Measurements from ENCODE around the gene PPM1M. TPM values are rescaled to one million over a fixed set of nuclear protein-coding genes. Genes with fewer than 3 reads are reported as not detected.
A peak's percentile ranks its signal among the peaks of the same experiment; 100 is the strongest.

The PPM1M gene
- polyA plus RNA-seq, 1 of the 3 experiments (the other 2 are of a cell fraction): 19.2 TPM

- TF ChIP-seq, protein P1, sequence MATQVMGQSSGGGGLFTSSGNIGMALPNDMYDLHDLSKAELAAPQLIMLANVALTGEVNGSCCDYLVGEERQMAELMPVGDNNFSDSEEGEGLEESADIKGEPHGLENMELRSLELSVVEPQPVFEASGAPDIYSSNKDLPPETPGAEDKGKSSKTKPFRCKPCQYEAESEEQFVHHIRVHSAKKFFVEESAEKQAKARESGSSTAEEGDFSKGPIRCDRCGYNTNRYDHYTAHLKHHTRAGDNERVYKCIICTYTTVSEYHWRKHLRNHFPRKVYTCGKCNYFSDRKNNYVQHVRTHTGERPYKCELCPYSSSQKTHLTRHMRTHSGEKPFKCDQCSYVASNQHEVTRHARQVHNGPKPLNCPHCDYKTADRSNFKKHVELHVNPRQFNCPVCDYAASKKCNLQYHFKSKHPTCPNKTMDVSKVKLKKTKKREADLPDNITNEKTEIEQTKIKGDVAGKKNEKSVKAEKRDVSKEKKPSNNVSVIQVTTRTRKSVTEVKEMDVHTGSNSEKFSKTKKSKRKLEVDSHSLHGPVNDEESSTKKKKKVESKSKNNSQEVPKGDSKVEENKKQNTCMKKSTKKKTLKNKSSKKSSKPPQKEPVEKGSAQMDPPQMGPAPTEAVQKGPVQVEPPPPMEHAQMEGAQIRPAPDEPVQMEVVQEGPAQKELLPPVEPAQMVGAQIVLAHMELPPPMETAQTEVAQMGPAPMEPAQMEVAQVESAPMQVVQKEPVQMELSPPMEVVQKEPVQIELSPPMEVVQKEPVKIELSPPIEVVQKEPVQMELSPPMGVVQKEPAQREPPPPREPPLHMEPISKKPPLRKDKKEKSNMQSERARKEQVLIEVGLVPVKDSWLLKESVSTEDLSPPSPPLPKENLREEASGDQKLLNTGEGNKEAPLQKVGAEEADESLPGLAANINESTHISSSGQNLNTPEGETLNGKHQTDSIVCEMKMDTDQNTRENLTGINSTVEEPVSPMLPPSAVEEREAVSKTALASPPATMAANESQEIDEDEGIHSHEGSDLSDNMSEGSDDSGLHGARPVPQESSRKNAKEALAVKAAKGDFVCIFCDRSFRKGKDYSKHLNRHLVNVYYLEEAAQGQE (IDR thresholded peaks at IDR 0.05; ENCODE audit: low read depth, low read length): no peak
Observed at GRCh38 chr3:52278510-52279069, 33.0 kb downstream of the PPM1M start, which contains the start of gene WDR82 (continued).

DNA sequence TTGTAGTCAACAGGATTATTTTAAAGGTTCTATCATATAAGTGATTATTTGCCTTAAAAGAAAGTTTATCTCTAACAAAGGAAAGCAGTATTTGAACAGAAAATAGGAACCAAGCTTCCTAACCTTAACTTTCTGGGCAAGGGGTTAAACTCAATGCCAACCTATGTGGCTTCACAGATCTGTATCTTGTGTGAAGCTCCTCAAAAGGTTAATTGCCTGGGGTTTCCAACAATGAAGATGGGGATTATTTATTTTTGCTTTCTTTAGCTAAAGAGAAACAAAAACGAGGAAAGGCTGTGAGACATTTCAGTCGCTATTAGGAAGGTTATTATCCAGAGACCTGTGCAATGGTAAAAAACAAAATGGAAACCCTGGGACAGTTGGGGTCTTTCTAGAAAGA lies 34.0 kb downstream of the PPM1M start:
- TF ChIP-seq, protein P2, sequence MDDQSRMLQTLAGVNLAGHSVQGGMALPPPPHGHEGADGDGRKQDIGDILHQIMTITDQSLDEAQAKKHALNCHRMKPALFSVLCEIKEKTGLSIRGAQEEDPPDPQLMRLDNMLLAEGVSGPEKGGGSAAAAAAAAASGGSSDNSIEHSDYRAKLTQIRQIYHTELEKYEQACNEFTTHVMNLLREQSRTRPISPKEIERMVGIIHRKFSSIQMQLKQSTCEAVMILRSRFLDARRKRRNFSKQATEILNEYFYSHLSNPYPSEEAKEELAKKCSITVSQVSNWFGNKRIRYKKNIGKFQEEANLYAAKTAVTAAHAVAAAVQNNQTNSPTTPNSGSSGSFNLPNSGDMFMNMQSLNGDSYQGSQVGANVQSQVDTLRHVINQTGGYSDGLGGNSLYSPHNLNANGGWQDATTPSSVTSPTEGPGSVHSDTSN (IDR thresholded peaks at IDR 0.05): no peak
- TF ChIP-seq SIN3A (IDR thresholded peaks at IDR 0.05; ENCODE audit: borderline replicate concordance, low read depth, low read length): no peak
- no peak for TF ChIP-seq RXRA (IDR thresholded peaks at IDR 0.05; ENCODE audit: borderline replicate concordance, low read depth)
- no peak for TF ChIP-seq RAD21 (IDR thresholded peaks at IDR 0.05; ENCODE audit: low read length)
- no peak for TF ChIP-seq EP300 (IDR thresholded peaks at IDR 0.05; ENCODE audit: borderline replicate concordance in 1 of 2, low read depth in 1 of 2, low read length in 1 of 2)
- TF ChIP-seq MEF2A (IDR thresholded peaks at IDR 0.05; ENCODE audit: borderline replicate concordance, low read depth): no peak
- TF ChIP-seq ELF1 (IDR thresholded peaks at IDR 0.05): no peak
- no peak for TF ChIP-seq CTCF (IDR thresholded peaks at IDR 0.05)
- no peak for TF ChIP-seq JUND (IDR thresholded peaks at IDR 0.05)
- TF ChIP-seq POLR2AphosphoS5 (IDR thresholded peaks at IDR 0.05; ENCODE audit: low read depth, low read length): no peak
- no peak for TF ChIP-seq NFIC (IDR thresholded peaks at IDR 0.05; ENCODE audit: borderline replicate concordance)
- TF ChIP-seq, protein P3, sequence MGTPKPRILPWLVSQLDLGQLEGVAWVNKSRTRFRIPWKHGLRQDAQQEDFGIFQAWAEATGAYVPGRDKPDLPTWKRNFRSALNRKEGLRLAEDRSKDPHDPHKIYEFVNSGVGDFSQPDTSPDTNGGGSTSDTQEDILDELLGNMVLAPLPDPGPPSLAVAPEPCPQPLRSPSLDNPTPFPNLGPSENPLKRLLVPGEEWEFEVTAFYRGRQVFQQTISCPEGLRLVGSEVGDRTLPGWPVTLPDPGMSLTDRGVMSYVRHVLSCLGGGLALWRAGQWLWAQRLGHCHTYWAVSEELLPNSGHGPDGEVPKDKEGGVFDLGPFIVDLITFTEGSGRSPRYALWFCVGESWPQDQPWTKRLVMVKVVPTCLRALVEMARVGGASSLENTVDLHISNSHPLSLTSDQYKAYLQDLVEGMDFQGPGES (IDR thresholded peaks at IDR 0.05; ENCODE audit: low read depth, low read length): no peak
- no peak for TF ChIP-seq CHD2 (IDR thresholded peaks at IDR 0.05; ENCODE audit: low read length, partially characterized antibody)
- TF ChIP-seq YY1 (IDR thresholded peaks at IDR 0.05; ENCODE audit: low read depth): no peak
- TF ChIP-seq FOXJ3 (CRISPR knock-in tag; IDR thresholded peaks at IDR 0.05): no peak
- no peak for TF ChIP-seq TCF12 (IDR thresholded peaks at IDR 0.05)
- no peak for TF ChIP-seq EZH2phosphoT487 (IDR thresholded peaks at IDR 0.05; ENCODE audit: borderline replicate concordance, low read depth)
- H3K27ac ChIP-seq (ENCODE audit: low read depth in 2 of 2, low read length in 1 of 2): peak overlapping the region; percentile 90 to 97
- H3F3A ChIP-seq (replicated peaks; ENCODE audit: insufficient read depth): peaks cover 22% of the 10 kb centered on the region
- DNase-seq: no peak
- peak overlapping the region; percentile 77; the same call in 1 of the 2 replicates for H2AFZ ChIP-seq (ENCODE audit: low read depth)
- ChIA-PET POLR2A (interaction anchor here (0.7 to 5.7 kb wide), 9 partner anchors 9 to 250 kb away, joined by 3 to 67 read pairs (median 7); partner anchors contain the start of genes PPM1M and TWF2), CTCF (interaction anchor here (0.8 to 5.2 kb wide), 16 partner anchors 9 to 277 kb away, joined by 3 to 63 read pairs (median 6); partner anchors contain the start of genes GLYCTK, PPM1M and TWF2)
- peak overlapping the region; percentile 96 for H3K4me2 ChIP-seq
- peaks cover 11 to 20% of the 10 kb centered on the region in 2 experiments; a peak in 3 of 4 replicates for H3K4me1 ChIP-seq (ENCODE audit: control insufficient read depth in 1 of 2, insufficient read depth in 2 of 2, low read depth in 1 of 2, low read length in 1 of 2)
- H3K9ac ChIP-seq: peak overlapping the region; percentile 97; the same call in 1 of the 2 replicates
- WGBS (ENCODE audit: low lambda C conversion rate): 28% methylated on average over 2 of the region's 2 CpGs
- H3K9me2 ChIP-seq: no peaks in the 10 kb centered on the region
- peaks cover 32% of the 10 kb centered on the region for H4K20me1 ChIP-seq (ENCODE audit: insufficient read depth)
- peak overlapping the region; percentile 71 to 92 for H3K4me3 ChIP-seq (ENCODE audit: low read depth in 2 of 2, low read length in 1 of 2)
- H3K36me3 ChIP-seq (replicated peaks in 1 of 2; ENCODE audit: control insufficient read depth in 1 of 2, insufficient read depth in 2 of 2, low read length in 1 of 2): peaks cover 0 to 4% of the 10 kb centered on the region in 2 experiments
- H3K79me2 ChIP-seq (ENCODE audit: insufficient read depth): peaks cover 43% of the 10 kb centered on the region
- H3K9me3 ChIP-seq: no peaks in the 10 kb centered on the region
- H3K27me3 ChIP-seq (ENCODE audit: insufficient read depth): no peaks in the 10 kb centered on the region

All from SK-N-SH (cell line).